HCT116 (cell line): Measurements from ENCODE around the gene C6orf62. TPM values are rescaled to one million over a fixed set of nuclear protein-coding genes. Genes with fewer than 3 reads are reported as not detected.

ENCODE experiments used
- ATAC-seq: fragments of 200-7000 bp; cut with Tn5 transposase; 2 replicates; pipeline ENCODE4 v1.9.1; 2020; ENCODE audit warnings: mild to moderate bottlenecking, moderate library complexity
- BruUV-seq: library from RNA; stranded (reverse); fragments of 400-500 nt; replicated peaks from 2 replicates; lab custom pipeline; 2021; lab: Mats Ljungman, UMichigan
- CTCF ChIA-PET: fragments of 300-600 bp; sonication (Branson Sonifier 250); formaldehyde crosslinking; loops from one replicate; lab custom pipeline; 2021; ENCODE audit warnings: antibody characterized with exemption; lab: Charles Lee
- POLR2A ChIA-PET: fragments of 300-600, 350-600 bp; sonication (Branson Sonifier 250); formaldehyde crosslinking; loops from one replicate; lab custom pipeline; 2021; ENCODE audit warnings: antibody characterized with exemption; lab: Charles Lee
- RAD21 ChIA-PET, 2 experiments: fragments of 300-600 bp; sonication (Branson Sonifier 250); formaldehyde crosslinking; loops; one replicate each; lab custom pipeline; 2023; ENCODE audit warnings: low total read pairs in 2 of 2; ENCODE audit not compliant: uncharacterized antibody in 2 of 2, unreplicated experiment in 2 of 2, low non-redundant PET in 1 of 2; lab: Charles Lee
- DNase-seq: peaks from one replicate; pipeline ENCODE4 v3.0.0-alpha.2; 2010; ENCODE audit warnings: low read depth, low spot score
- H2AFZ ChIP-seq: fragments of 200-600 bp; shearing (Covaris generic), sonication (generic); 2 replicates; pipeline ENCODE4 v1.6.1; 2017; ENCODE audit warnings: low read depth, mixed run types, mixed read lengths, antibody characterized with exemption, low read length; ENCODE audit not compliant: poor library complexity, severe bottlenecking
- H3K27ac ChIP-seq: 2 replicates; pipeline ENCODE4 v1.5.1; 2012; ENCODE audit warnings: low read depth, low read length
- H3K27me3 ChIP-seq: fragments of 200-600 bp; sonication (generic); 2 replicates; pipeline ENCODE4 v1.6.1; 2016; ENCODE audit warnings: mixed run types, low read length, mixed read lengths; ENCODE audit not compliant: insufficient read depth
- H3K36me3 ChIP-seq, 2 experiments: fragments of 200-500 bp in 1 of 2; fragments of 200-600 bp in 1 of 2; sonication (Bioruptor generic) in 1 of 2; sonication (generic) in 1 of 2; 2 replicates each; pipeline versions ENCODE4 v1.5.1 to v1.6.1; 2014 to 2016; ENCODE audit warnings: low read length in 2 of 2, inconsistent platforms in 1 of 2, mixed read lengths in 1 of 2, mixed run types in 1 of 2; ENCODE audit not compliant: insufficient read depth in 2 of 2, control insufficient read depth in 1 of 2
- H3K4me1 ChIP-seq, 2 experiments: fragments of 200-600 bp in 1 of 2; sonication (generic) in 1 of 2; 2 replicates each; pipeline versions ENCODE4 v1.5.1 to v1.6.1; 2012 to 2017; ENCODE audit warnings: low read length in 2 of 2, inconsistent platforms in 1 of 2, mild to moderate bottlenecking in 1 of 2, mixed read lengths in 1 of 2, mixed run types in 1 of 2, moderate library complexity in 1 of 2; ENCODE audit not compliant: insufficient read depth in 2 of 2, control insufficient read depth in 1 of 2
- H3K4me2 ChIP-seq: fragments of 200-600 bp; sonication (generic); 2 replicates; pipeline ENCODE4 v1.6.1; 2017; ENCODE audit warnings: mixed run types, low read length, mixed read lengths
- H3K4me3 ChIP-seq, 2 experiments: fragments of 200-600 bp in 1 of 2; sonication (generic) in 1 of 2; replicated peaks in 1 of 2; 2 replicates each; pipeline ENCODE4 v1.5.1; 2011 to 2016; ENCODE audit warnings: low read length in 2 of 2, control low read depth in 1 of 2, low read depth in 1 of 2, mild to moderate bottlenecking in 1 of 2, mixed read lengths in 1 of 2, mixed run types in 1 of 2
- H3K79me2 ChIP-seq: fragments of 200-600 bp; sonication (generic); 2 replicates; pipeline ENCODE4 v1.6.1; 2017; ENCODE audit warnings: mild to moderate bottlenecking, mixed run types, low read length, moderate library complexity, mixed read lengths; ENCODE audit not compliant: insufficient read depth
- H3K9ac ChIP-seq: fragments of 200-600 bp; sonication (generic); 2 replicates; pipeline ENCODE4 v1.6.1; 2016; ENCODE audit warnings: low read length, mixed read lengths
- H3K9me2 ChIP-seq: fragments of 200-600 bp; sonication (generic), shearing (Covaris generic); 2 replicates; pipeline ENCODE4 v1.6.1; 2017; ENCODE audit warnings: mixed run types, mild to moderate bottlenecking, moderate library complexity; ENCODE audit not compliant: insufficient read depth
- H3K9me3 ChIP-seq, 2 experiments: fragments of 200-500 bp in 1 of 2; fragments of 200-600 bp in 1 of 2; sonication (Bioruptor generic) in 1 of 2; sonication (generic) in 1 of 2; 2 replicates each; pipeline ENCODE4 v1.6.1; 2014 to 2017; ENCODE audit warnings: low read length in 2 of 2, mixed read lengths in 2 of 2, inconsistent platforms in 1 of 2, low read depth in 1 of 2, mild to moderate bottlenecking in 1 of 2, mixed run types in 1 of 2, moderate library complexity in 1 of 2; ENCODE audit not compliant: control insufficient read depth in 1 of 2, insufficient read depth in 1 of 2
- H4K20me1 ChIP-seq: fragments of 200-600 bp; sonication (generic), shearing (Covaris generic); 2 replicates; pipeline ENCODE4 v1.6.1; 2017; ENCODE audit warnings: mixed run types, mild to moderate bottlenecking, moderate library complexity; ENCODE audit not compliant: insufficient read depth
- CEBPB ChIP-seq: IDR thresholded peaks from 2 replicates; pipeline ENCODE4 v1.6.1; 2012; ENCODE audit warnings: low read depth
- EGR1 ChIP-seq: IDR thresholded peaks from 2 replicates; pipeline ENCODE4 v1.6.1; 2012; ENCODE audit warnings: low read depth
- ELF1 ChIP-seq: IDR thresholded peaks from 2 replicates; pipeline ENCODE4 v1.6.1; 2012; ENCODE audit warnings: low read depth, borderline replicate concordance
- EZH2 ChIP-seq: fragments of 200-600 bp; sonication (generic); IDR thresholded peaks from 2 replicates; pipeline ENCODE4 v1.6.1; 2017; ENCODE audit warnings: antibody characterized with exemption, mixed run types
- EZH2phosphoT487 ChIP-seq: fragments of 200-600 bp; IDR thresholded peaks from 2 replicates; pipeline ENCODE4 v1.6.1; 2018; ENCODE audit warnings: antibody characterized with exemption, borderline replicate concordance
- FOSL1 ChIP-seq: IDR thresholded peaks from 2 replicates; pipeline ENCODE4 v1.6.1; 2012; ENCODE audit warnings: low read depth
- JUND ChIP-seq: IDR thresholded peaks from 2 replicates; pipeline ENCODE4 v1.6.1; 2012
- POLR2A ChIP-seq: IDR thresholded peaks from 2 replicates; pipeline ENCODE4 v1.7.0; 2011; ENCODE audit warnings: borderline replicate concordance; ENCODE audit not compliant: insufficient read depth, insufficient read length; ENCODE audit errors: extremely low read depth
- POLR2AphosphoS5 ChIP-seq: IDR thresholded peaks from 2 replicates; pipeline ENCODE4 v1.6.1; 2011; ENCODE audit warnings: mild to moderate bottlenecking, low read depth, low read length, moderate library complexity
- SIN3A ChIP-seq: IDR thresholded peaks from 2 replicates; pipeline ENCODE4 v1.6.1; 2012; ENCODE audit warnings: low read depth
- SRF ChIP-seq: IDR thresholded peaks from 2 replicates; pipeline ENCODE4 v1.6.1; 2012; ENCODE audit warnings: low read depth
- TCF7L2 ChIP-seq: IDR thresholded peaks from 2 replicates; pipeline ENCODE4 v1.7.0; 2011; ENCODE audit warnings: borderline replicate concordance, inconsistent platforms; ENCODE audit not compliant: insufficient read depth, insufficient read length; ENCODE audit errors: extremely low read depth
- YY1 ChIP-seq: IDR thresholded peaks from 2 replicates; pipeline ENCODE4 v1.6.1; 2011; ENCODE audit warnings: low read length, low read depth, moderate library complexity, mild to moderate bottlenecking; ENCODE audit not compliant: insufficient replicate concordance; ENCODE audit errors: extremely low read depth
- ZFX ChIP-seq: fragments of 450-650 bp; IDR thresholded peaks from 2 replicates; pipeline ENCODE4 v1.6.1; 2017
- ZNF274 ChIP-seq: fragments of 200-500 bp; sonication (Bioruptor generic); IDR thresholded peaks from 2 replicates; pipeline ENCODE4 v1.6.1; 2014; ENCODE audit warnings: mild to moderate bottlenecking, low read depth, low read length, inconsistent platforms
- intact Hi-C: fragments of 100-400 bp; cut with micrococcal nuclease; formaldehyde crosslinking; loops from 2 replicates; pipeline ENCODE4 v1.10.0; 2022
- total RNA-seq: library from RNA; stranded (reverse); gene quantifications from one replicate; pipeline ENCODE4 v1.2.1, GENCODE V29; 2021; ENCODE audit not compliant: unreplicated experiment
- TF ChIP-seq, protein P1 (sequence below), 3 experiments: fragments of 200-600 bp in 1 of 3; sonication (generic) in 1 of 3; IDR thresholded peaks in 2 of 3; conservative IDR thresholded peaks in 1 of 3; 2 replicates each; pipeline ENCODE4 v1.5.1; 2012 to 2017; ENCODE audit warnings: low read depth in 2 of 3, low read length in 2 of 3, antibody characterized with exemption in 1 of 3, borderline replicate concordance in 1 of 3, control low read depth in 1 of 3, mild to moderate bottlenecking in 1 of 3, mixed read lengths in 1 of 3, mixed run types in 1 of 3, moderate library complexity in 1 of 3; ENCODE audit not compliant: insufficient read depth in 1 of 3
- TF ChIP-seq, protein P2 (sequence below): IDR thresholded peaks from 2 replicates; pipeline ENCODE4 v1.6.1; 2011; ENCODE audit warnings: mild to moderate bottlenecking, low read length, moderate library complexity; ENCODE audit not compliant: insufficient replicate concordance; ENCODE audit errors: extremely low read depth
- TF ChIP-seq, protein P3 (sequence below): IDR thresholded peaks from 2 replicates; pipeline ENCODE4 v1.6.1; 2012

C6orf62 gene
- total RNA-seq, 1 experiment from 2014 or later: 103 TPM

DNA sequence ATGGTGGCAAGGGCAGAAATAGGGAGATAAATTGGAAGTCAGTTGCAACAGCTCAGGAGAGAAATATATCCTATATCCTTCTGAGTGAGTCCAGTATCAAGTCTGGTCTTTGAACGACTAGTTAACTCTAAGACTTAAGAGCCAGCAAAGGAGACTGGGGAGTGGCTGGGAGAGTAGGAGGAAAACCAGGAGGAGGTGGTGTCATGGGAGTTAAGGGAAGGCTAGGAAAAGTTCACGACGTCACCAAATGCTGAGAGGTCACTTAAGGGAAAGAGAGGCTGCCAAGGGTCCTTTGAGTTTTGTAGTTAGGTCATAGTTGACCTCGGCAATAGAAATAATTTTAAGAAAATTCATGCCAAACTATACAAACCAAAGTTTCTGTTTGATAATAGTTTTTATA lies 27.0 kb downstream of the C6orf62 start:
- no TSS peak for BruUV-seq
- Histone ChIP-seq H3K36me3 (no peaks in the 10 kb centered on the region), H3K27ac (no peak overlapping the region), H3K4me3 (no peak overlapping the region), H2AFZ (no peak overlapping the region), H3K79me2 (no peaks in the 10 kb centered on the region), H3K4me1 (no peaks in the 10 kb centered on the region), H3K9me2 (no peaks in the 10 kb centered on the region), H3K9ac (no peak overlapping the region), H3K4me2 (no peak overlapping the region), H3K9me3 (no peaks in the 10 kb centered on the region), H3K27me3 (no peaks in the 10 kb centered on the region), H4K20me1 (no peaks in the 10 kb centered on the region)
- ChIA-PET POLR2A (no interaction called here), CTCF (no interaction called here), RAD21 (no interaction called here)
- DNase-seq (no peak), ATAC-seq (no peak)
- intact Hi-C loops: no loop called here
- TF ChIP-seq EZH2: no peak
- no peak for TF ChIP-seq ZNF274
- no peak for TF ChIP-seq TCF7L2
- no peak for TF ChIP-seq SRF
- TF ChIP-seq CEBPB: no peak
- no peak for TF ChIP-seq POLR2A
- no peak for TF ChIP-seq SIN3A
- TF ChIP-seq ELF1: no peak
- TF ChIP-seq, protein P1, sequence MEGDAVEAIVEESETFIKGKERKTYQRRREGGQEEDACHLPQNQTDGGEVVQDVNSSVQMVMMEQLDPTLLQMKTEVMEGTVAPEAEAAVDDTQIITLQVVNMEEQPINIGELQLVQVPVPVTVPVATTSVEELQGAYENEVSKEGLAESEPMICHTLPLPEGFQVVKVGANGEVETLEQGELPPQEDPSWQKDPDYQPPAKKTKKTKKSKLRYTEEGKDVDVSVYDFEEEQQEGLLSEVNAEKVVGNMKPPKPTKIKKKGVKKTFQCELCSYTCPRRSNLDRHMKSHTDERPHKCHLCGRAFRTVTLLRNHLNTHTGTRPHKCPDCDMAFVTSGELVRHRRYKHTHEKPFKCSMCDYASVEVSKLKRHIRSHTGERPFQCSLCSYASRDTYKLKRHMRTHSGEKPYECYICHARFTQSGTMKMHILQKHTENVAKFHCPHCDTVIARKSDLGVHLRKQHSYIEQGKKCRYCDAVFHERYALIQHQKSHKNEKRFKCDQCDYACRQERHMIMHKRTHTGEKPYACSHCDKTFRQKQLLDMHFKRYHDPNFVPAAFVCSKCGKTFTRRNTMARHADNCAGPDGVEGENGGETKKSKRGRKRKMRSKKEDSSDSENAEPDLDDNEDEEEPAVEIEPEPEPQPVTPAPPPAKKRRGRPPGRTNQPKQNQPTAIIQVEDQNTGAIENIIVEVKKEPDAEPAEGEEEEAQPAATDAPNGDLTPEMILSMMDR (IDR thresholded peaks at IDR 0.05 in 2 of 3, conservative IDR thresholded peaks at IDR 0.05 in 1 of 3; ENCODE audit: borderline replicate concordance in 1 of 3, insufficient read depth in 1 of 3, low read depth in 2 of 3, low read length in 2 of 3): no peak
- no peak for TF ChIP-seq ZFX
- TF ChIP-seq POLR2AphosphoS5: no peak
- no peak for TF ChIP-seq JUND
- TF ChIP-seq, protein P2, sequence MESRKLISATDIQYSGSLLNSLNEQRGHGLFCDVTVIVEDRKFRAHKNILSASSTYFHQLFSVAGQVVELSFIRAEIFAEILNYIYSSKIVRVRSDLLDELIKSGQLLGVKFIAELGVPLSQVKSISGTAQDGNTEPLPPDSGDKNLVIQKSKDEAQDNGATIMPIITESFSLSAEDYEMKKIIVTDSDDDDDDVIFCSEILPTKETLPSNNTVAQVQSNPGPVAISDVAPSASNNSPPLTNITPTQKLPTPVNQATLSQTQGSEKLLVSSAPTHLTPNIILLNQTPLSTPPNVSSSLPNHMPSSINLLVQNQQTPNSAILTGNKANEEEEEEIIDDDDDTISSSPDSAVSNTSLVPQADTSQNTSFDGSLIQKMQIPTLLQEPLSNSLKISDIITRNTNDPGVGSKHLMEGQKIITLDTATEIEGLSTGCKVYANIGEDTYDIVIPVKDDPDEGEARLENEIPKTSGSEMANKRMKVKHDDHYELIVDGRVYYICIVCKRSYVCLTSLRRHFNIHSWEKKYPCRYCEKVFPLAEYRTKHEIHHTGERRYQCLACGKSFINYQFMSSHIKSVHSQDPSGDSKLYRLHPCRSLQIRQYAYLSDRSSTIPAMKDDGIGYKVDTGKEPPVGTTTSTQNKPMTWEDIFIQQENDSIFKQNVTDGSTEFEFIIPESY: no peak
- TF ChIP-seq, protein P3, sequence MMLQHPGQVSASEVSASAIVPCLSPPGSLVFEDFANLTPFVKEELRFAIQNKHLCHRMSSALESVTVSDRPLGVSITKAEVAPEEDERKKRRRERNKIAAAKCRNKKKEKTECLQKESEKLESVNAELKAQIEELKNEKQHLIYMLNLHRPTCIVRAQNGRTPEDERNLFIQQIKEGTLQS: no peak
- TF ChIP-seq FOSL1: no peak
- TF ChIP-seq YY1: no peak
- no peak for TF ChIP-seq EZH2phosphoT487
- no peak for TF ChIP-seq EGR1
